Measurements from ENCODE around the gene PRPF19. TPM values are rescaled to one million over a fixed set of nuclear protein-coding genes. Genes with fewer than 3 reads are reported as not detected.

Gene PRPF19
- total RNA-seq, 8 experiments from 2014 or later: 58.6 to 136 (median 91.2) TPM

DNA sequence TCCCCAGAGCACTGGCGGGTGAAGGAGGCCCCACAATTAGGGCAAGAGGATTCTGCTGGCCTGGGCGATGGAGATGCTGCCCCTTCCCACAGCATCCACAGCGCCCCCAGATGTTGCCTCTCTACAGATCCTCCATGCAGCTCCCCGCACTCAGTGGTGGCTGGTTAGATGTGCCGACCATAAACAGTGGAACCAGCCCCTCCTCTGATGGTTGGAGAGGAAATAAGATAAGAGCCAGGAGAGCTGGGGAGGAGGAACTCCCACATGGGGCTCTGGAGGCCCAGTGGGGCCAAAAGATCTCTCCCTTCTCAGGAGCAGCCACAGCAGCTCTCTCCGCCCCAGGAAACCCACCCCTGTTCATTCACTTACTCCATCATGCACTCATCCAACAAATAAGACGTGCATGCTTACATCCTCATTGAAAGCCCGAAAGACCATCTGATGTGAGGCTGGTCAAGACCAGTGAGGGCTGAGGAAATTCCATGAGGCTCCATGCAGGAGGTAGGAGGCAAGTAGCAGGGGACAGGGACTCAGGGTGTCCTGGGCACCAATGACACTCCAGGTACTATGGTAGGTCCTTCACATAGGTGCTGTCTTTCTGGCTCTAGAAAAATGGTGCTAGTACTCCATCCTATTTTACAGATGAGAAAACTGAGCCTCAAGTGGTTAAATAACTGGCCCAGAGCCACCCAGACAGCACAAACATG, 52.1 kb downstream of the PRPF19 start:
- Histone ChIP-seq H3K27ac (no peak overlapping the region), H3K4me1 (replicated peaks in 1 of 2) (peaks cover 7 to 8% of the 10 kb centered on the region in 2 donors), H3K4me3 (no peak overlapping the region)
- 75 to 100% (median 100%) methylated on average over 1 to 5 of the region's 8 CpGs; no CpG with 5 or more reads in 6 of the 10 experiments for WGBS, 10 experiments
- no peak for ATAC-seq (replicated peaks in 6 of 8)
- in situ Hi-C loops (cut with MboI; ENCODE audit: low pct_unique_long_range_greater_than_20kb in 2 of 9, low sequenced_read_pairs in 9 of 9, unreplicated experiment in 9 of 9): no loop called here

DNA sequence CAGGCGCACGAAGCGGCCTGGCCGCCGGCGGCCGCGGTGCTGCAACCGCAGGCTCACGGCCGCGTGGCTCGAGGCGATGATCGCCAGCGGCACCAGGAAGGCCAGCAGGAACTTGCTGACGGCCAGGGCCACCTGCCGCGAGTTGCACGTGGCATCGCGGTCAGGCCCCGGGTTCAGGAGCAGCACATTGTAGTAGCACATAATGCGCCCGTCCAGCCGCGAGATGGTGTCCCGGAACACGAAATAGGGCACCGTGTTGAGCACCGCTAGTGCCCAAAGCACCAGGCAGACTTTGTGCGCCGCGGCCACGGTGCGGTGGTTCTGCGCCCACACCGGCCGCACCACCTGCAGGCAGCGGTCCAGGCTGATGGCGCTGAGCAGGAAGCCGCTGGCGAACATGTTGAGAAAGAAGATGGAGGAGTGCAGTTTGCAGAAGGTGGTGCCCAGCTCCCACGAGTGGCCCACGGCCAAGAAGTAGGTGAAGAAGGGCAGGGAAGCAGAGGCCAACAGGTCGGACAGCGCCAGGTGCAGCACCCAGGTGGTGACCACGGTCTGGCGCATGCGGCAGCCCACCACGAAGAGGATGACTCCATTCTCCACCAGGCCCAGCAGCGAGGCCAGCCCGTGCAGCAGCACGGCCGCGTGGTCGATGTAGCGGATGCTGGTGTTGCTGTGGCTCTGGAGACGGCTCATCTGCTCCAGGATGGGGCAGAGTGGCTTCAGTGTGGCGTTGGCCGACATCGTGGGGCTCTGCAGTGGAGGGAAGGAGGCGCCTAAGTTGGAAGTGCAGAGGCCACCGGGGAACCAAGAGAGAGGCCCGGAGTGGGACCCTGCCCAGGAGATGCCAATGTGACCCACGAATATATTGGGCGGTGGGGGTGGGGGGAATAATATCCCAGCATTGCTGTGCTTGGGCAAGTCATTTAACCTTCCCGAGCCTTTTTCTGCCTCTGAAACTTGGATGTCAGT, 53.1 kb downstream of the PRPF19 start:
- no peak overlapping the region for H3K4me3 ChIP-seq
- WGBS, 10 experiments: 47 to 100% (median 96%) methylated on average over 1 to 26 of the region's 68 CpGs; no CpG with 5 or more reads in 1 of the 10 experiments
- in situ Hi-C loops (cut with MboI; ENCODE audit: low pct_unique_long_range_greater_than_20kb in 2 of 9, low sequenced_read_pairs in 9 of 9, unreplicated experiment in 9 of 9): no loop called here
- peaks cover 7 to 8% of the 10 kb centered on the region in 2 donors for H3K4me1 ChIP-seq (replicated peaks in 1 of 2)
- H3K27ac ChIP-seq: no peak overlapping the region
- no peak for ATAC-seq (replicated peaks in 6 of 8)

DNA sequence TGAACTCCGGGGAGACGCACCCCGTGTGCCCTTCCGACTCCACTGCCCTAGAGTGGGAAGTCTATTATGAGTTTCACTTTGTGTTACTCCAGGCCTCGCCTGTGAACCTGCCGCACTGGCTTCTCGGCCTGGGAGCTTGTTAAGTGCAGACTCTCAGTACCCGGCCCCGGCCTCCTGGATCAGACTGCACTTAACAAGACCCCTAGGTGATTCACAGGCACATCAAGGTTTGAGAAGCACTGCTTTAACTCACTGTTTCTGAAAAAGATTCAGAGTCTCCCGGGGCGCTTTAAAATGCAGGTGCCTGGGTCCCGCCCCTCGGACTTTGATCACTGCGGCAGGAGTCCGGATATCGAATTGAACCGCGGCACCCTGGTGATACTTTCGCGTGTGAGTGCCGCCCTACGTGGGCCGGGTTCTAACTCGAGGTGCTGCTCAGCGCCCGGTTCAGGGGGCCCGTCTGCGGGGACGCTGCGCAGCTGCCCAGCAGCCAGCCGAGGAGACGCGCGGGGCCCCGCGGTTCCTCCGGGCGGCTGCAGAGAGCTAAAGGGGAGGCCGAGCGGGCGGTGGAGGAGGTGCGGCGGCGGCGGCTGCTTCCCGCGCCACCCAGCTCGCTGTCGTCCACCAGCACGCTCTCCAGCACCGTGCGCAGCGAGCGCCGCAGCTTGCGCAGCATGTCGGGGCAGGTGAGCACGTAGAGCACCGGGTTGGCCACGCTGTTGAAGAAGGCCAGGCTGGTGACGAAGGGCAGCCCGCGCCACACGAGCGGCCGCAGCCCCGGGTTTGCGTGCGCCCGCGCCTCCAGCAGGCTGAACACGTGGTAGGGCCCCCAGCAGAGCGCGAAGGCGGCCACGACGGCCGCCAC, 54.0 kb downstream of the PRPF19 start:
- Histone ChIP-seq H3K27ac (no peak overlapping the region), H3K4me3 (no peak overlapping the region), H3K4me1 (replicated peaks in 1 of 2) (peaks cover 7 to 8% of the 10 kb centered on the region in 2 donors)
- peak in 1 of 8 experiments; percentile 17 for ATAC-seq (replicated peaks in 6 of 8)
- in situ Hi-C loops (cut with MboI; ENCODE audit: low pct_unique_long_range_greater_than_20kb in 2 of 9, low sequenced_read_pairs in 9 of 9, unreplicated experiment in 9 of 9): no loop called here
- WGBS, 10 experiments: 41 to 100% (median 70%) methylated on average over 3 to 17 of the region's 78 CpGs; no CpG with 5 or more reads in 5 of the 10 experiments

DNA sequence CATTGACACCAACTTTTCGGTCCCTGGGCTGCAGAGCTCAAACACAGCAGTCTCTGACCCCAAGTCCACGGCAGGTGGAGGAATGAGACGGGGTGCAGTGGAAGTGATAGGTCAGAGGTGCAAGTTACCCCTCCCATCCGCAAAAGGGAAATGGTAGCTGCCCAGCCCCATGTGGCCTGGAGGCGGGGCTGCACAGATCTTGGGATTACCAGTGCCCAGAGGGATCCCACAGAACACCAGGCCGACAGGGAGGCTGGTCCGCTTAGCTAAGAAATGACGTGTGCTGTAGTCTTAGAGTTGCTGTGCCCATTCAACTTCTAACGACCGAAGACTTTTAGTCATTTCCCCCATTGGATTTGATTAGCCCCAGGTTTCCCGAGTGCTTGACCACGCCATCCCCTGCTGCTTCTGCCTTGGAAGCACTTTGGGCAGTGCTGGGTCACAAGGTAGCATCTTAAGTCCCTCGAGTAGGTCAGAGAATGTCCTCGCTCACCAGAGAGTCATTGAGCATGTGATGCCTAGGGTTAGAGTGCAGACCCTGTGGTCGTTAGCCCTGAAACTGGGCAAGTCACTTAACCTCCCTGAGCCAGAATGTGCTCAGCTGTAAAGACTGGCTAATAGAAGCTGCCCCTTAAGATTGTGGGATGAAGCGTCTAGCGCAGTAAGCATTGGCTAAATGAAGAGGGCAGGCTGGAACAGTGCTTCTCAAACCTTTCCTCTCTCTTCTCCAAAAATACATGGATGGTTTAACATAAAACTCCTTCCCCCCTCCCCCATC, 54.9 kb downstream of the PRPF19 start:
- 81 to 100% (median 96%) methylated on average over 1 to 6 of the region's 17 CpGs; no CpG with 5 or more reads in 2 of the 10 experiments for WGBS, 10 experiments
- ATAC-seq (replicated peaks in 6 of 8): no peak
- H3K27ac ChIP-seq: no peak overlapping the region
- H3K4me3 ChIP-seq: no peak overlapping the region
- H3K4me1 ChIP-seq (replicated peaks in 1 of 2): peaks cover 7 to 8% of the 10 kb centered on the region in 2 donors
- in situ Hi-C loops (cut with MboI; ENCODE audit: low pct_unique_long_range_greater_than_20kb in 2 of 9, low sequenced_read_pairs in 9 of 9, unreplicated experiment in 9 of 9): no loop called here

DNA sequence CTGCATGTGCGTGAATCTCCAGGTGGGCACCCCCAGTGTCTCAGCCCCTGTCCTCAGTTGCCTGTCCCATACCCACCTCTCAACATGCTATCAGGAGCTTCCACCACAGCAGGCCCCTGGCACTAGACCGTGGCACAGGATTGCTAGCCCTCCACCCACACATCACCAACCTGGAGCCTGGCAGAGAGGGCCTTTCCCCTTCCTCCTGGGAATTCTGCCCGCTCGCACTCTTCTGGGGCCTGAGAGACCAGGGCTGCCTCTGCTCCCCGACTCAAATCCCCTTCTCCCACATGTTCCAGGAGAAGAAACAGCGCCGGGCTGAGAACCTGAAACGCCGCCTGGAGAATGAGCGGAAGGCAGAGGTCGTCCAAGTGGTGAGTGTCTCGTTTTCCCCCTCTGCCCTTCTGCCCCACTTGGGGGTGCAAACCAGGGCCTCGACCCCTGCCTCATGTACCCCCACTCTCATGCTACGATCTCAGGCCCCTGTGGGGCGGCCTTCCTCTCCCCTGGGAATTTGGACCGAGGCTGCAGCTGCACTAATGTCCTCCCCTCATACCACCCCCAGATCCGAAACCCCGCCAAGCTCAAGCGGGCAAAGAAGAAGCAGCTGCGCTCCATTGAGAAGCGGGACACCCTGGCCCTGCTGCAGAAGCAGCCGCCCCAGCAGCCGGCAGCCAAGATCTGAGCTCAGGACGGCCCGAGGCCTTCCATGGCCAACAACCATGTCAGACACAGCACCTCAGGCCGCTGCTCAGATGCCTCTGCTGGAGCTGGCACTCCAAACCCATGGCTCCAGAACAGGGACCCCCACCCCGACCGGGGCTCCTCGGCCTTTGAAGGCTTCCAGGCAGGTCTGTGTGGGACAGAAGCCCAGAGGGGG, 56.5 kb downstream of the PRPF19 start:
- in situ Hi-C loops (cut with MboI; ENCODE audit: low pct_unique_long_range_greater_than_20kb in 2 of 9, low sequenced_read_pairs in 9 of 9, unreplicated experiment in 9 of 9): loop anchor here in 4 of 9 experiments (25.0 kb wide), 2 partner anchors 312 to 337 kb away; partner anchors contain the start of gene VPS37C (in 1 of the 4)
- Histone ChIP-seq H3K4me3 (no peak overlapping the region), H3K4me1 (replicated peaks in 1 of 2) (peaks cover 5% of the 10 kb centered on the region in 2 donors), H3K27ac (no peak overlapping the region)
- 80 to 100% (median 94%) methylated on average over 1 to 6 of the region's 29 CpGs; no CpG with 5 or more reads in 5 of the 10 experiments for WGBS, 10 experiments
- no peak for ATAC-seq (replicated peaks in 6 of 8)

DNA sequence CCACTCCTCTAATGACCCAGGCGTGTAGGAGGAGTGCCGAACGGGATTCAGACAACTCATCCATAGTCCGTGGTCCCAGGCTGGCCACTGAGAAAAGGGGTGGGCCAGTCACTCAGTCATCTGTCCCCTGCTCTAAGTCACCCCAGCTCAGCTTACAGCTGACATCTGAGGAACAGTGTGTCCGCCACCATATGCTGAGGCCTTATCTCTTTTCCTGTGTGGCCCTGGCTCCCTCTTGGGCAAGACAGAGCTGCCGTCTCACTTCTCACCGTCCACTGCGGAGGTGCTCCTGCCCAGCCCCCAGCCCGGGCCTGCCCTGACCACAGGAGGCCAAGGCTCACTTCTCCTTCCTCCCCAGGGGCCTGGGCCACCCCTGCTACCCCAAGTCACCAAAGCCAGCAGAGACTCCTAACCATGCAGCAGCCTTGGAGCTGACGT, 57.7 kb downstream of the PRPF19 start:
- no peak for ATAC-seq (replicated peaks in 6 of 8)
- in situ Hi-C loops (cut with MboI; ENCODE audit: low pct_unique_long_range_greater_than_20kb in 2 of 9, low sequenced_read_pairs in 9 of 9, unreplicated experiment in 9 of 9): loop anchor here in 4 of 9 experiments (25.0 kb wide), 2 partner anchors 314 to 339 kb away; partner anchors contain the start of gene VPS37C (in 1 of the 4)
- Histone ChIP-seq H3K4me1 (replicated peaks in 1 of 2) (peaks cover 16% of the 10 kb centered on the region in 2 donors), H3K4me3 (no peak overlapping the region), H3K27ac (no peak overlapping the region)
- 40 to 100% (median 60%) methylated on average over 1 of the region's 10 CpGs; no CpG with 5 or more reads in 7 of the 10 experiments for WGBS, 10 experiments

DNA sequence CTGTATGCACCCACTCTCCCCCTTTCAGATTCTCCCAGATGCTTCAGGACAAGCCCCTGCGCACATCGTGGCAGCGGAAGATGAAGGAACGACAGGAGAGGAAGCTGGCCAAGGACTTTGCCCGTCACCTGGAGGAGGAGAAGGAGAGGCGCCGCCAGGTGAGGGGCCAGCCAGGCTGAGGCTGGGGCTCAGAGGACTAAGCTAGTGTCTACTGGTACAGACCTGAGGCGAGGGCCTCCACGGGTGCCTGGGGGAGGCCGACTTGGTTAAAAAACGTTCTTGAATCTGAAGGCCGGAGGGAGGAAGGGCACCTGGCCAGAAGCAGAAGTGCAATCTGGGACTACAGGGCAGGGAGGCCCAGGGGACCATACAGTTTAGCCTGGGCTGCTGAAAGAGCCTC, 58.5 kb downstream of the PRPF19 start:
- WGBS, 10 experiments: 70 to 92% (median 85%) methylated on average over 1 to 4 of the region's 12 CpGs; no CpG with 5 or more reads in 6 of the 10 experiments
- no peak for ATAC-seq (replicated peaks in 6 of 8)
- Histone ChIP-seq H3K4me3 (no peak overlapping the region), H3K4me1 (replicated peaks in 1 of 2) (peaks cover 22 to 25% of the 10 kb centered on the region in 2 donors), H3K27ac (no peak overlapping the region)
- in situ Hi-C loops (cut with MboI; ENCODE audit: low pct_unique_long_range_greater_than_20kb in 2 of 9, low sequenced_read_pairs in 9 of 9, unreplicated experiment in 9 of 9): loop anchor here in 4 of 9 experiments (25.0 kb wide), 2 partner anchors 314 to 339 kb away; partner anchors contain the start of gene VPS37C (in 1 of the 4)

DNA sequence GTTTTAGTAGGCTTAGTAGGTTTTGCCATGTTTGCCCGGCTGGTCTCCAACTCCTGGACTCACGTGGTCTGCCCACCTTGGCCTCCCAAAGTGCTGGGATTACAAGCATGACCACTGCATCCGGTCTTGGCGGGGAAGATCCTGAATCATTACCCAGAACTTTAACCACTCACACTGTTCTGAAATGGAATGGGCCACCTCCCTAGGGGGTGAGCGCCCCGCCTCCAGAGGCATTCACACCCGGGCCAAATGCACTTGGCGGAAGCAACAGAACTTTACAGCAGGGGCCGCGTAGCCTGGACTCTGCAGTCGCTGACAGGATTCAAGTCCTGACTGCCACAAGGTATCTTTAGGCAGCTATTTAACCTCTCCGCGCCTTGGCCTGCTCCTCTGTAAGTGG, 59.1 kb downstream of the PRPF19 start:
- Histone ChIP-seq H3K4me1 (replicated peaks in 1 of 2) (peaks cover 22 to 27% of the 10 kb centered on the region in 2 donors), H3K27ac (no peak overlapping the region), H3K4me3 (no peak overlapping the region)
- in situ Hi-C loops (cut with MboI; ENCODE audit: low pct_unique_long_range_greater_than_20kb in 2 of 9, low sequenced_read_pairs in 9 of 9, unreplicated experiment in 9 of 9): loop anchor here in 4 of 9 experiments (25.0 kb wide), 2 partner anchors 315 to 340 kb away; partner anchors contain the start of gene VPS37C (in 1 of the 4)
- no peak for ATAC-seq (replicated peaks in 6 of 8)
- WGBS, 10 experiments: 33 to 83% (median 57%) methylated on average over 2 to 5 of the region's 13 CpGs; no CpG with 5 or more reads in 4 of the 10 experiments

DNA sequence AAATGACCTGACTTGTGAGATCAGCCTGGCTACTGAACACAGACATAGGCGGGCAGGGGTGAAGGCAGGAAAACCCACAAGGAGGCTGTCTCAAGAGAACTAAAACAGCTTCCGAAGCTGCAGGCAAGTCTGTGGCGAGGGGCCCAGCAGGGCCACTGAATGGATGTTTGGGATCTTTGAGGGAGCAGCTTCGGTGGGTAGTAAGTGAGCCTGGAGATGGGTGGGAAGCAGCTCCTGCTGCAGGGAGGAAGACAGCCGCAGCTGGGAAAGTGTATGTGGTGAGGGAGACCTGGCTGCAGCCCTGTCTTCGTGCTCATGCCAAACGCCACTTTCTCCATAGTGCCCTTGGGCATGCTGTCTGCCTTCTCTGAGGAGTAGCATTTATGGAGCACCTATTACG, 61.0 kb downstream of the PRPF19 start:
- WGBS, 10 experiments: 60 to 95% (median 88%) methylated on average over 1 to 7 of the region's 8 CpGs; no CpG with 5 or more reads in 4 of the 10 experiments
- Histone ChIP-seq H3K4me3 (peak overlapping the region in 1 of 5 donors; percentile 82), H3K27ac (no peak overlapping the region), H3K4me1 (replicated peaks in 1 of 2) (peaks cover 27 to 29% of the 10 kb centered on the region in 2 donors)
- in situ Hi-C loops (cut with MboI; ENCODE audit: low pct_unique_long_range_greater_than_20kb in 2 of 9, low sequenced_read_pairs in 9 of 9, unreplicated experiment in 9 of 9): loop anchor here in 4 of 9 experiments (25.0 kb wide), 2 partner anchors 317 to 342 kb away; partner anchors contain the start of gene VPS37C (in 1 of the 4)
- no peak for ATAC-seq (replicated peaks in 6 of 8)

DNA sequence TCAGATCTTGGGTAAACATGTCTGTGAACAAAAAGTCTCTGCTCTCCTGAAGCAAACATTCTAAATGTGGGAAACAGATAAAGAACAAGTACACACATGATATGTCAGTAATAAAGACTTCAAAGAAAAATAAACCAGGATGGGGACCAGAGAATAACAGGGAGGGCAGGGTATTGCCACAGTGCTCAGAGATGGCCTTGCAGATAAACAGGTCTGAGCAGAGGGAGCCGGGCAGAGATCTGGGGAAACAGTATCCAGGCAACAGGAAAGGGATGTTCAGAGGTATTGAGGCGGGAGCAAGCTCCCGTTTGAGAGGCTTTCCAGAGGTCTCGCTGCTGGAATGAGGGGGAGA, 61.5 kb downstream of the PRPF19 start:
- peak in 1 of 8 experiments; percentile 45 for ATAC-seq (replicated peaks in 6 of 8)
- H3K27ac ChIP-seq: no peak overlapping the region
- in situ Hi-C loops (cut with MboI; ENCODE audit: low pct_unique_long_range_greater_than_20kb in 2 of 9, low sequenced_read_pairs in 9 of 9, unreplicated experiment in 9 of 9): loop anchor here in 4 of 9 experiments (25.0 kb wide), 2 partner anchors 317 to 342 kb away; partner anchors contain the start of gene VPS37C (in 1 of the 4)
- peaks cover 27 to 29% of the 10 kb centered on the region in 2 donors for H3K4me1 ChIP-seq (replicated peaks in 1 of 2)
- peak overlapping the region in 2 of 5 donors; percentile 6 to 82 for H3K4me3 ChIP-seq
- WGBS, 10 experiments: 0 to 60% (median 29%) methylated on average over 1 to 4 of the region's 4 CpGs; no CpG with 5 or more reads in 1 of the 10 experiments
